Measurements from ENCODE around the gene CCNB3.

Gene CCNB3

DNA sequence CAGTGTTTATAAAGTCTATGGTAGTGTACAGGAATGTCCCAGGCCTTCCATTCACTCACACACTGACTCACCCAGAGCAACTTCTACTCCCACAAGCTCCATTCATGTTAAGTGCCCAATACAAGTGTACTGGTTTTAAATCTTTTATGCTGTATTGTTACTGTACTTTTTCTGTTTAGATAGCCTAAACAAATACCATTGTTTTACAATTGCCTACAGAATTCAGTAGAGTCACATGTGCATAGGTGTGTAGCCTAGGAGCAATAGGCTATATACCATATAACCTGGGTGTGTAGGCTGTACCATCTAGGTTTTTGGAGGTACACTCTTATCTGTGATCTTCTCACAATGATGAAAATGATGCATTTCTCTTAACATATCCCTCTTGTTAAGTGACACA is 139.4 kb downstream of the CCNB3 start:
- no peak for DNase-seq (ENCODE audit: low spot score)

DNA sequence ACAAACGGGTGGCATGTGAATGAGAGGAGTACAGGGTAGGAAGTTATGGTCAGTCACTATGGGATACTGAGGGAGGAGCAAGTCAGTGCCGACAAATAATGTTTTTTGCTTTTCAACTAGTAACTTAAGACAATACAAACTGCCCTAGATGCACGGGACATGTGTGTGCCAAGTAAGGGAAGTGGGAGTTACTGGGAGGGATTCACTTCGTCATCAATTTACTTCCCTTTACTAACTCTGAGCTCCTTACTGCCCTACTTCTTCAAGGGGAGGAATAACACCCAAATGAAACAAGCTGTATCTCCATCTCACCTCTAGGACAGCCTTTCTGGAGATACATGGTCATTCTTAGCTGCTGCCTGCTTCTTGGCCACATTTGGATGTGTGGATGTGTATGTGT is 168.4 kb downstream of the CCNB3 start:
- no peak for DNase-seq (ENCODE audit: low spot score)

DNA sequence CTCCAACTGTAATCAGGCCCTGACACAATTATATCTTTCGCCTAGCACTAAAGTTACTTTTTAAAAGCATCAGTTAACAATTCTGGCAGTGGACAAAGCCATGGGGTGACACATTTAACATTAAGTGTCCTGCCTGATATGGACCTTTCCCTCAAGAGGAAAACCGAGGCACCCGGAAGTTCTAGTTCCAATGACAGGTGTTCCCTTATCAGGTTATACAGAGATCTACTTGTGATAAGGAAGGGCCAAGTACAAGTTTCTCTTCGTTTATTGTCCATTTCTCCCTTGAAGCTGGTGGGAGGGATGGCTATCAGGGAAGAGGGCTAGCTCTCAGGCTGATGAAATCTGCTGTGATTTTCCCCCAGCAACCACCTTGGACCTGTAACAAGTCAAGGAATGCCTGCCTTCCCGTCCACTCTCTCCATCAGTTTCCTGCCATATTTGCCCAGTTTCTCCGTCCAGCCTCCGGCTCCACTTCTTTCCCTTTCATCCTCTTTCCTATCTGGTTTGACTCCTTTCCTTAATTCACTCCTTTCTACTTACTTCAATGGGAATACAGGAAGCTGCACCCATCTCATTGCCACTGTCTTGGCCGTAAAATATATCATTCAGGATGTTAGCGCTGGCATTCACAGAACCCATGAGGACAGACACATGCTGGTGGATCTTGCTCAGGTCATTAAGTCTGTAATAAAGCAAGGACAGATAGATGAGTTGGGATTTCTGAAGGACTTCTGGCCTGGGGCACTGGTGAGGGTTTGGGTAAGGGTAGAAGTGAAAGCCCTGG is 171.1 kb downstream of the CCNB3 start:
- DNase-seq (ENCODE audit: low spot score), result no peak

GRCh38 chrX:50381729-50382415 is 177.3 kb downstream of the CCNB3 start:
- no peak for DNase-seq (ENCODE audit: low spot score)

- no peak for DNase-seq (ENCODE audit: low spot score)
These were observed 182.0 kb downstream of the CCNB3 start for GRCh38 chrX:50386520-50386919.

DNA sequence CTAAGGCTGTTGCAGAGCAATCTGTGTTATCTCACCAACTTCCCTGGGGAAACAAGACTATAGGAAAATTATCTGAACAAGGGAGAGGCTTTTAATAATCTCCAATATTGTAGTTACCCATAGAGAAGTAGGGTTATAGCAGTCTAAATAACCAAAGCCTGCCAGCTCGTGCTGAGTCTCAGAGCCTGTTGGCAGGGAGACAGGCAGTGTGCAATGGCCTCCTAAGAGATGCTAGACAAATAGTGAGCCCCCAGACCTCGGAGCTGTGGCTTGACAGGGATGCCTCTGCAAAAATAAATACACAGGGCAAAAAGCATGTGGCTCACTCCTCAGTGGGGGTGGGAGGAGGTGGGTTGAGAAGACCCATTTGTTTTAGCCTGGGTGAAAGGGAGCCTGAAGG is 189.3 kb downstream of the CCNB3 start:
- no peak for DNase-seq (ENCODE audit: low spot score)
